Measurements from ENCODE around the gene TGFB1I1.
"Not testable (repeated sequence)": the region's sequence is repeated elsewhere in the genome, so short reads cannot be mapped to it uniquely, and the experiment has no call there.

TGFB1I1 gene

GRCh38 chr16:31471241-31471874 lies 594 bp upstream of the TGFB1I1 start:
- DNase-seq (ENCODE audit: low read depth in 2 of 2) = no peak

GRCh38 chr16:31472709-31473203 lies 804 bp downstream of the TGFB1I1 start:
- no peak for DNase-seq (ENCODE audit: low read depth in 2 of 2)

- DNase-seq (ENCODE audit: low read depth in 2 of 2) = no peak
These were observed 1.5 kb downstream of the TGFB1I1 start for GRCh38 chr16:31473264-31473984.

GRCh38 chr16:31474173-31474714 lies 2.3 kb downstream of the TGFB1I1 start:
- no peak for DNase-seq (ENCODE audit: low read depth in 2 of 2)

- DNase-seq (ENCODE audit: low read depth in 2 of 2) = no peak
These were observed 3.1 kb downstream of the TGFB1I1 start for GRCh38 chr16:31474773-31475738.

GRCh38 chr16:31475946-31476302 lies 4.0 kb downstream of the TGFB1I1 start:
- no peak for DNase-seq (ENCODE audit: low read depth in 2 of 2)

GRCh38 chr16:31476303-31477219 lies 4.6 kb downstream of the TGFB1I1 start:
- DNase-seq (ENCODE audit: low read depth in 2 of 2) = peak; percentile 77 to 88

GRCh38 chr16:31477220-31478216 lies 5.6 kb downstream of the TGFB1I1 start:
- no peak for DNase-seq (ENCODE audit: low read depth in 2 of 2)

GRCh38 chr16:31478956-31479355 lies 7.0 kb downstream of the TGFB1I1 start:
- DNase-seq (ENCODE audit: low read depth in 2 of 2) = no peak

- no peak for DNase-seq (ENCODE audit: low read depth in 2 of 2)
These were observed 7.8 kb downstream of the TGFB1I1 start for GRCh38 chr16:31479751-31480150.

GRCh38 chr16:31480851-31481536 lies 9.0 kb downstream of the TGFB1I1 start:
- DNase-seq (ENCODE audit: low read depth in 2 of 2) = no peak

- DNase-seq (ENCODE audit: low read depth in 2 of 2) = no peak
These were observed 11.1 kb downstream of the TGFB1I1 start, which contains the start of gene SLC5A2 for GRCh38 chr16:31483081-31483480. TSS of gene SLC5A2 (plus strand) at chr16:31483123. CDS start at chr16:31483137, 14 bp downstream.

- not testable (repeated sequence) for DNase-seq (ENCODE audit: low read depth in 2 of 2)
These were observed 12.1 kb downstream of the TGFB1I1 start for GRCh38 chr16:31484048-31484447.

GRCh38 chr16:31484491-31485171 lies 12.7 kb downstream of the TGFB1I1 start:
- no peak for DNase-seq (ENCODE audit: low read depth in 2 of 2)

GRCh38 chr16:31485571-31485970 lies 13.6 kb downstream of the TGFB1I1 start:
- no peak for DNase-seq (ENCODE audit: low read depth in 2 of 2)

GRCh38 chr16:31486045-31486444 lies 14.1 kb downstream of the TGFB1I1 start:
- DNase-seq (ENCODE audit: low read depth in 2 of 2) = no peak

GRCh38 chr16:31487071-31487719 lies 15.2 kb downstream of the TGFB1I1 start:
- no peak for DNase-seq (ENCODE audit: low read depth in 2 of 2)

Data from stimulated activated CD4-positive, alpha-beta T cell treated with anti-CD3 and anti-CD28 coated beads, Interleukin-12 subunit alpha, Interleukin-12 subunit beta, amount 100 ng/mL, for 24 hours (primary cell).